ENCODE data around the gene SYT15. TPM values are rescaled to one million over a fixed set of nuclear protein-coding genes. Genes with fewer than 3 reads are reported as not detected.
A peak's percentile ranks its signal among the peaks of the same experiment; 100 is the strongest.

SYT15 gene
- total RNA-seq, 1 donor from 2014 or later, result 6.7 TPM

- intact Hi-C loops (cut with DNase I), result no loop called here
- DNase-seq (ENCODE audit: low spot score), result peak; percentile 75
Measured at GRCh38 chr10:46543466-46544377, 35.2 kb upstream of the SYT15 start.

DNA sequence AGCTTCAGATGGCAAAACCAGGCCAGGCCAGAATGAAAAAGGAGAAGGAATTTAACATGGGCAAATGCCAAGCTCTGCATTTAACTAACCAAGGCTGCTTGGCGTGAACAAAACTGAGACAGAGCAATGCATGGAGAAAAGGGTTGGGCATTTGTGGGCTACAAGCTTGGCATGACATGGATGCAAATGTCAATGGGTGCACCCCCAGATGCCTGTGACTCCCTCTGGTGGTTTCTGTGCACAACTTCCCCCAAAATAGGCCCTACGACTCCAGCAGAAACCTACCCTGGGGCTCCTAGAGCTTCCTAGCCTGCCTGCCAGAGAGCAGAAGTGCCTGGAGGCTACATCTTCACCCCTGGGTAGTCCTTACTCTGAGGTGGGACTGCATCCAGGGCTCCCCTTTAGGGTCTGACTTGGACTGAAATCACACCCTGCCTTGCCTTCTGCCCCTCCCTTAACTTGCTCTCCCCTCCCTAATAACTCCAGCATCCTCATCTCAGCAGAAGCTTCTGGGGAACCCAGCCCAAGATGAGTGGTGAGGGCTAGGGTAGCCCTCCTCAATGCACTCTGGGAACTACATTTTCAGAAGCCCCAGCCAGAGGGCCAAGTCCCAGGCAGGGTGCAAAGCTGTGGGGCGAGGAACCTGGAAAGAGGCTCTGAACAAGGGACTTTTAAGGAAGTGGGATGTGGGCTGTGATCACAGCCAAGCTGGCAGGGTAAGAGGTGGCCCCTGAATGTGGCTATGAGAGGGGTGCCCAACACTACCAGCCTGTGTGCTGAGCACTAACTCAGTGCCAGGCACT lies 33.7 kb upstream of the SYT15 start:
- intact Hi-C loops (cut with DNase I), result no loop called here

GRCh38 chr10:46545861-46546590 lies 32.9 kb upstream of the SYT15 start:
- intact Hi-C loops (cut with DNase I), result no loop called here
- no peak for DNase-seq (ENCODE audit: low spot score)

More for the DNA sequence above, 33.7 kb upstream of the SYT15 start:
- peak; percentile 77 for DNase-seq (ENCODE audit: low spot score)

- intact Hi-C loops (cut with DNase I), result no loop called here
- no peak for DNase-seq (ENCODE audit: low spot score)
Measured at GRCh38 chr10:46546591-46547540, 32.1 kb upstream of the SYT15 start.

GRCh38 chr10:46547541-46548497 lies 31.1 kb upstream of the SYT15 start:
- DNase-seq (ENCODE audit: low spot score), result peak; percentile 78

DNA sequence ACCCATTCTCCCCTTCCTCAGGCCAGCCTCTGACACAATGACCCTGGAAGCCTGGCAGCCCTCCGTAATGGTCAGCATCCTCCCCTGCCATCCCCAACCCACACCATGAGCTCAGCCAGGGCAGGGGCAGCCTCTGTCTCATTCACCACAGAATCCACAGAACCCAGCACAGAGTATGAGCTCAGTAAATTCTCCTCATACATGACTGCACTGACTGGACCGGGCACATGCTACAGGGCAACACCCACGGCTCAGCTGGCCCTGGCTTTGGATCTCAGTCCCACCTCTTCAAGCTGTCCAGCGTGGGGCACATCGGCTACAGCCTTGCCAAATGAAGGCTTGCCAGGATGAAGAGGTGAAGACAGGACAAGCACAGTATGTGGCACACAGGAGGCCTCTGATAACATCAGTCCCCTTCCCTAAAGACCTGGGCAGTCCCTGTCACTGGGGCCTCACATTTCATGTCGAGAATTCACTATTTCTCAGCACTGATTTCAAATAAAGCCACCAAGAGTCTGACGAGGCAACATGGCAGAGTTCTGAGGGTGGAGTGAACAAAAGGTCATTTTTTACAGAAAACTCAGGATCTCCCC lies 30.3 kb upstream of the SYT15 start:
- intact Hi-C loops (cut with DNase I), result no loop called here
- DNase-seq (ENCODE audit: low spot score), result peak; percentile 81

More at GRCh38 chr10:46547541-46548497, 31.1 kb upstream of the SYT15 start:
- intact Hi-C loops (cut with DNase I), result no loop called here

- intact Hi-C loops (cut with DNase I), result no loop called here
- peak; percentile 79 for DNase-seq (ENCODE audit: low spot score)
Measured at GRCh38 chr10:46549171-46550075, 29.5 kb upstream of the SYT15 start.

GRCh38 chr10:46550076-46550790 lies 28.7 kb upstream of the SYT15 start:
- intact Hi-C loops (cut with DNase I), result no loop called here

GRCh38 chr10:46550795-46551700 lies 27.9 kb upstream of the SYT15 start:
- DNase-seq (ENCODE audit: low spot score), result peak; percentile 78
- intact Hi-C loops (cut with DNase I), result no loop called here

More at GRCh38 chr10:46550076-46550790, 28.7 kb upstream of the SYT15 start:
- DNase-seq (ENCODE audit: low spot score), result peak; percentile 77

DNA sequence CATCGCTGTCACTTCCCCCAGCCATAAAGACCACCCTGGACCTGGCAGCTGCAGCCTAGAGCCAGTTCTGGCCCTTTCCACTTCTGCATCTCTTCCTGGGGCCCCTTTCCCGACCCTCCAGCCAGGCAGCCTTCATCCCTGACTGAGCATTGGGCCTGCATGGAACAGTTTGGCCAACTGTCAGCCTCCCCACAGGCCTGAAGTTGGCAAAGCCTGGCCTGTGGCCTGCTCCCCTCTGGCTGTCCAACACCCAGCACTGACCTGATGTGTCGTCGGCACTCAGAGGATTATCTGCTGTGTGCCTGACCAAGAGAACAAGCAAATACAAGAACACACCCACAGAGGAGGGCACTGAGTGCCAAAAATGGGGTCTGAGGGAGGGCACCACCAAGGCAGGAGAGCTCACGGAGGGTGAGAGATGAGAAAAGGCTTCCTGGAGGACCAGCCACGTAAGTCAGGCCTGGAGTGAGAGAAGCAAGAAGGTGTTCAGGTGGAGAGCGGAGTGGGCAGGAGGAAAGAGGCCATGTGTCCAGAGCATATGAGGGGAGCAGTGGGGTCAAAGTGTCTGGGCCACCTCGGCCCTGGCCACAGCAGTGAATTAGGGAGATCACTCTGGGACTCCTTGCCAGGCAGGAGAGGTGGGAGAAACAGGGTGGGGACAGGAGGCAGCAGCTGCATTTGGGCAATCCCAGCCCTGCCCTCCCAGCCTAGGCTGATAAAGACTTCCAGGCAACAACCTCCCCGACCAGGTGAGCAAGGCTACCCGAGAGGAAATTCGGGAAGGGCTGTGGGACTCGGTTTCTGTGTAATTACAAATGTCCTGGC lies 27.0 kb upstream of the SYT15 start:
- DNase-seq (ENCODE audit: low spot score), result peak; percentile 77
- intact Hi-C loops (cut with DNase I), result no loop called here

- DNase-seq (ENCODE audit: low spot score), result no peak
- intact Hi-C loops (cut with DNase I), result no loop called here
Measured at GRCh38 chr10:46552526-46553237, 26.2 kb upstream of the SYT15 start.

DNA sequence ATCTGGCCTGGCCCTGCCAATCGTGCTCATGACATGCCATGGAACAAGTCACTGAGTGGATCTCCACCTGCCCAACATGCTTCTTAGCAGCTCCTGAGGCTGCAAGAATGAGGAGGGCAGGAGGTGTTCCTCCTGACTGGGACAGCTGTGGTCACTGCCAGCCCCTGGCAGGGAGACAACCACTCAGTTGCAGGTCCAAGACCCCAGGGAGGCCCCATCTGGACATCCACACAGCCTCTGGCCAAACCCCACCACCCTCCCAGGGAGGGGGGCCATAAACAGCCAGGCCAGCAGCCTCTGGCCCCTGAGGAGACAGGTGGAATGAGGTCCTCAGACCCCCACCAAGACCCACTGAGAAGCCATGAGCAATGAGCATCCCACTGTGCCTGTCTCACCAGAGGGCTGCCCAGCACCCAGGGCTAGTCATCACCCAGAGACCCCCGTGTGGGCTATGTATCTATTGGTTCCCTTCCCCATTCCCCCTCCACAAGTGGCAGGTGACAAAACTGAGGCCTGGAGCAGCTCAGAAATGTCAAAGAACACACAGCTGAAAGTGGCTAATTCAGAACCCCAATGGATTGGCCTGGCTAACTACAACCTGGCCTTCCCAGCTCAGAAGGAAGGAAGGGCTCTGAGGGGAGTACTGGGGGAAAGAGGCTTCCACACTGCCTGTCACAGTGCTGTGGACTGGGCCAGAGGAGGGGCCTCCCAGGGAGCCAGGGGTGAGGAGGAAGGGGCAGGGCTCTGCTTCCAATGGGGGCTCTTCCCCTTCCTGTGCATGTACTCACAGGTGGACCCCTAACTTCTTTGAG lies 25.5 kb upstream of the SYT15 start:
- DNase-seq (ENCODE audit: low spot score), result peak; percentile 77
- intact Hi-C loops (cut with DNase I), result no loop called here
